ENCODE results near the gene ZMYM2.

ZMYM2 gene

DNA sequence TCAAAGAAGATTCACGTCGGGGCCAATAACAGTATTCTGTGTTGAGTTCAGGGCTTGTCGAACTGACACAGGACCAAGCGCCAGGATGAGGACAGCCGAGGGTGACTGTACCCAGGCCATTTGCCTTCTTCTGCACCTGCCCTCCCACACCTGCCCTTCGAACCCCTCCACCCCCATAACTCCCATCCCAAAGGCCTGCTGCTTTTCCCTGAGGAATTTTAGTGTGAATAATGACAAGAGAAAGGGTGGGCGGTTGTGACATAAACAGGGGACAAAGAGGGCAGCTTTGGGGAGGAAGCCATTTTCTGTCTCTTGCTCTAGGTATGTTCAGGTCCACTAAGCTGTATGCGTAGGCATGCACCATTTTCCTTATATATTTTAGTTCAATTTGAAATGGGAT lies 176.2 kb downstream of the ZMYM2 start:
- no peak for DNase-seq (ENCODE audit: low spot score)

DNA sequence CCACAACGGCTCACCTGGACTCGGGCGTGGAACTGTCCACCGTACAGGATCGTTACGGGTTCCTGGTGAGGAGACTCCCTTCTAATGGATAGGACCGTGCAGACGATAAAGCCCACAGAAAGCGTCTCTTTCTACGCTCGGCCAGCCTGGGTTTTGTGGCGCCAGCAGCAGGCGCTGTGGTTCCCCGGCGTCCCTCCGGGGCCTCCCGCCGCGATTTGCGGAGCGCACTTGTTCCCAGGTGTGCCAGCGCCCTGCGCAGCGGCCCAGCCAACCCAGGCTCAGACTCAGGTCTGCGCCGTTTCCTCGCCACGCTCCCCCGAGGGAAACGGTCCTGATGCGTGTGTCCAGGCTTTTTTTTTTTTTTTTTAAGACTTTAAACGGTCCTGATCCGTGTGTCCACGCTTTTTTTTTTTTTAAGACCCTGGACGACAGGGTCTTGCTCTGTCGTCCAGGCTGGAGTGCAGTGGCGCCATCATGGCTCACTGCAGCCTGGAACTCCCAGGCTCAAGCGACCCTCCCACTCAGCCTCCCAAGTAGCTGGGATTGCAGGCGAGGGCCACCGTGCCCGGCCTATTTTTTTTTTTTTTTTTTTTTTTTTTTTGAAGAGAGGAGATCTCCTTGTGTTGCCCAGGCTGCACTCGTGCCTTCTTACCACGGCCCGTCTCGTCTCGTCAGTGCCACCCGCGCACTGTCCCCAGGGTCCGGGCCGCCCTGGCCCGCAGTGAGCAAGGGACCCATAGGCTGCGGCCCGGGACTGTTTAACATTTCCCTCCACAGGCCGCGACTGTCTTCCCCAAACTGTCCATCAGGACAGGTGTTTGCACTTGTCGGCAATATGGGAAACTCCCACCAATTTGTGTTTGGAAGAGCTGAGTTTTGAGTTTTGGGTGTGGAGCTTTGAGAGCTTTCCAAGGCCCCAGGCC lies 178.5 kb downstream of the ZMYM2 start:
- DNase-seq (ENCODE audit: low spot score), result peak; percentile 54

DNA sequence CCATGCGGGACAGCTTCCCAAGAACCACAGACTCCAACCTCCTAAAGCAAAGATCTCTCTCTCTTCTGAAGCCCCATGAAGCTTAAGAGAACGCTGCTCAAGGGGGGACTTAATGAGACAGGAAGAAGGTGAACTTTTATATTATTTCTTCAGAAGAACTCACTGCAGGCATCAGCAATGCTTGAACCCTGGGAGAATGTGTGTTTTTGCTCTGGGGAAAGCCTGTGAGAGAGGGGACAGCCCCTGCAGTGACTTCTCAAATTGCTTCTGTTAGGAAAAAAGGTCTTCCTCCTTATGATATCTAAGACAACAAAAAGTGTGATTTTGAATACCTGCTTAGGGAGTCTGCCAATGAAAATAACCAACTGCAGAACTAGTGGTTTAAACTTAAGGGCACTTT lies 179.3 kb downstream of the ZMYM2 start:
- DNase-seq (ENCODE audit: low spot score), result no peak

DNA sequence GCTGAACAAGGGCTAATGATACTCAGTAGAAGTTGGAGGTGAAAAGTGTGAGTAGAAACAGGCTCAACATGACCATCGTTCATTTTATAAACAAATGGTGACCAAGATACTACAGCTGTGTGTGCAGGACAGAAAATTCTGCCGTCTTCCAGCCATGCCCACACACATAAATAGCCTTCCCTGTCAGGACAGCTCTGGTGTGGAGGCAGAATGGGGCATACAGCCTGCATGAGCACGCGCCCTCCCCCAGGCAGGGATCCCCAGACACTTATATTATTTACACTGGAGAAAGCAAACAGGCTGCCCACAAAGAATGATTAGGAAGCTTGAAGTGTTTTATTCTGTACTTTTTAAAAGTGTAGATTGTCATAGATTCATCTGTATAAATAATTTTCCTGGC lies 182.0 kb downstream of the ZMYM2 start:
- DNase-seq (ENCODE audit: low spot score), result no peak

All from germinal center (tissue), 1 donor.